HG03060 (cell line): ENCODE results near the gene INTS3.
A peak's percentile ranks its signal among the peaks of the same experiment; 100 is the strongest.
"Not testable (repeated sequence)": the region's sequence is repeated elsewhere in the genome, so short reads cannot be mapped to it uniquely, and the experiment has no call there.

Source experiments
- ATAC-seq: cut with Tn5 transposase; IDR thresholded peaks from one replicate; pipeline ENCODE4 v1.9.1; 2021; ENCODE audit warnings: low read depth, moderate number of reproducible peaks; ENCODE audit not compliant: unreplicated experiment

Gene INTS3

DNA sequence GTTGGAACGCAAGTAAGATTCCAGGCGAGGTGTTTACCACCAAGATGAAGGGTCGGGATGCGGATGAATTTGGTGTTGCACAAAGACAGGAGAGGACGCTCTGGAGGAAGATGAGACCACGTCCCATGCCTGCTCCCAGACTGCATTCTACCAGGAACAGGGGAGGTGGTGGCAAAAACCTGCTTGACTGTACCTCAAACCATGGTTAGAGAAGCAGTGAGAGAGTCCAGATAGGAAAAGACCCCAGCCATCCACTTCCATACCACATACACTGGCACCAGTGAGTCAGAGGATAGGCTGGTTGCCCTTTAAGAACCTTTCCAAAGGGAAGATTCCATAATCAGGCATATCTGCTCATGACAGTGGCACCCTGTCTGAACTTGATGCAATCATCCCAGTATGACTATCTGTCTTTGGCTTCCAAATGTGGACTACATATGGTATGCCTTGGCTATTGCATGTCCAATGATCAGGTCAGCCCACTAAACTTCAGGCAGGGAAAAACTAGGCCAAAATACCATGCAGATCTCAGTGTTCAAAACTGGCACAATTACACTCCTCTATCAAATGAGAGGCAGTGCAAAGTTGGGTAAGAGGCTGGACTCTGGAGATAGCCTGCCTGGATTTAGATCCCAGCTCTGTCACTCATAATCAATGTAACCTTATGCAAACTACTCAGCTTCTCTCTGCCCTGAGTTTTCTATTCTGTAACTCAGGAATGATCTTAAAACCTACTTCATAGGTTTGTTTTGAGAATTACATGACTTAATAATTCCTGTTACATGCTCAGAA lies 28.7 kb upstream of the INTS3 start:
- no peak for ATAC-seq

DNA sequence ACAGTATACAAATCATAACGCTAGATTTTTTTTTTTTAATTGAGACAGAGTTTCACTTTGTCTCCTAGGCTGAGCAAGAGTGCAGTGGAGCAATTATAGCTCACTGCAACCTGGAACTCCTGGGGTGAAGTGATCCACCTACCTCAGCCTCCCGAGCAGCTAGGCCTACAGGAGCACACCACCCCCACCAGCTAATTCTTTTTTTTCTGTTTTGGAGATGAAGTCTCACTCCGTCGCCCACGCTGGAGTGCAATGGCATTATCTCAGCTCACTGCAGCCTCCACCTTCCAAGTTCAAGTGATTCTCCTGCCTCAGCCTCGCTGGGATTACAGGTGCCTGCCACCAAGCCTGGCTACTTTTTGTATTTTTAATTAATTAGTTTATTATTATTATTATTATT lies 28.1 kb upstream of the INTS3 start:
- no peak for ATAC-seq

DNA sequence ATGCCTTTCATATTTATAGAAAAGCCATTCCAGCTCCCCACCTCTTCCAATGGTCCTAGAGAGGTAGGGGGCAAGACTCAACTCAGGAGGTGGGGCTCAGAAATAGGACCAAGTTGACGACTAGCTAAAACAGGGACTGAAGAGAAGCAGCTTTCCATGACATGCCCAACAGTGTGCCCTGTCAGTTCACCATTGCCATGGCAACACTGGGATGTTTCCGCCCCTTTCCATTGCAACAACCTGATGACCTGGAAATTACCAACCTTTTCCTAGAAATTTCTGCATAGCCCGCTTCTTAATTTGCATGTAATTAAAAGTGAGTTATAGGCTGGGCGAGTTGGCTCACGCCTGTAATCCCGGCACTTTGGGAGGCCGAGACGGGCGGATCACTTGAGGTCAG lies 22.4 kb upstream of the INTS3 start:
- ATAC-seq, result no peak

GRCh38 chr1:153711026-153711425 lies 16.8 kb upstream of the INTS3 start:
- ATAC-seq, result no peak

GRCh38 chr1:153716211-153716610 lies 11.6 kb upstream of the INTS3 start:
- not testable (repeated sequence) for ATAC-seq

DNA sequence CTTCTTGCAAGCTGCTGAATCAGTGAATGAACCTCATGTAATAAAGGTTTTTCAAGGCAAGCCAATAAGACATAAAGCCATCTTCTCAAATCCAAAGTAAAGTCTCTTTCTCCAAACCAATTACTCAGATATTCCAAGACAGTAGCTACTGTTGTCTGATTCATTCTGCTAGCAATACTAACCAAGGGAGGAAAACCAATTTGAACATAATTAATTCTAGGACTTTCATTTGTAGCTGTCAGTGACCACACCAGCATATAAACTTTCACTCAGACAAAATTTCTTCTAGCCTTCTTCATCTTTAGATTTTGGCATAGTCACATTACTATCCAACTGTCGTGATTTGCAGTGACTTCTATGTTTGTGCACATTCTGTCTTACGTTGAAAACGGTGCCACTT lies 10.5 kb upstream of the INTS3 start:
- no peak for ATAC-seq

DNA sequence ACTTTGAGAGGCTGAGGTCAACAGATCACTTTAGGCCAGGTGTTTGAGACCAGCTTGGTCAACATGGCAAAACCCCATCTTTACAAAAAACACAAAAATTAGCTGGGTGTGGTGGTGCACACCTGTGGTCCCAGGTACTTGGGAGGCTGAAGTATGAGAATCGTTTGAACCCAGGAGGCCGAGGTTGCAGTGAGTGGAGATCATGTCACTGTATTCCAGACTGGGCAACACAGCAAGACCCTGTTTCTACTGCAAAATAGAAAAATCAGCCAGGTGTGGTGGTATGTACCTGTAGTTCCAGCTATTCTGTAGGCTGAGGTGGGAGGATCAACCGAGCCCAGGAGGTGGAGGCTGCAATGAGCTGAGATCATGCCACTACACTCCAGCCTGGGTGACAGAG lies 4.2 kb upstream of the INTS3 start:
- ATAC-seq, result no peak

DNA sequence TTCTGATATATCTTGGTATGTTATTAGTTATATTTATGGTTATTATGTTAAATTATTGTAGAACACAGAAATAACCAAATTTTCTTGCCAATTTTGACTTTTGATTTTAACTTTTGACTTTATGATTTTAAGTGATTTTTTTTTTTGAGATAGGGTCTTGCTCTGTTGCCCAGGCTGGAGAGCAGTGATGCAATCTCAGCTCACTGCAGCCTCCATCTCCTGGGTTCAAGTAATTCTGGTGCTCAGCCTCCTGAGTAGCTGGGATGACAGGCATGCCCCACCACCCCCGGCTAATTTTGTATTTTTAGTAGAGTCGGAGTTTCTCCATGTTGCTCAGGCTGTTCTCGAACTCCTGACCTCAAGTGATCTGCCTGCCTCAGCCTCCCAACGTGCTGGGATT lies 3.2 kb upstream of the INTS3 start:
- ATAC-seq, result not testable (repeated sequence)

GRCh38 chr1:153728305-153729066 lies 636 bp downstream of the INTS3 start:
- ATAC-seq, result no peak

DNA sequence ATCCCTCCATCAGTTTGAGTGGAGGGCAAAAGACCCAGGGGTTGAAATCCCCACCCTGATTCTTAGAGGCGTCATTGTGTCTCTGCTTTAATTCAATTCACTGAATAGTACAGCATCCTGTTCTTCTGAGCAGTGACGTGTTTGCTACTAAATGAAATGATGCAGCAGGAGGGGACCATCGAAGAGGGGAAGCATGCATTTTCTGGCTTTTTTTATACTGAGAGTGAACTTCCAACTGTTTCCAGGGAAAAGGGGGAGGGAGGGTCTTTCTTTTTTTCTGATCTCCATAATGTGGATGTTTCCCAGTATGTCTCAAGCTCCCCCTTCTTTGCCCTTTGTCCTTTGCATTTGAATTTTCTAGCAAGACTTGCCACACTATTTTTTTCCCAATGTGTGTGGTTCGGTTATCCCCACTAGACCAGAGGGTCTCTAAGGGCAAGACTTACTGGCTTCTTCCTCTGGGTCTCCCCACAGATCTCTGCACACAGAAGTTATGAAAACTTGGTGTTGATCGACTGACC lies 2.7 kb downstream of the INTS3 start:
- ATAC-seq, result no peak

GRCh38 chr1:153733970-153734369 lies 6.1 kb downstream of the INTS3 start:
- no peak for ATAC-seq

DNA sequence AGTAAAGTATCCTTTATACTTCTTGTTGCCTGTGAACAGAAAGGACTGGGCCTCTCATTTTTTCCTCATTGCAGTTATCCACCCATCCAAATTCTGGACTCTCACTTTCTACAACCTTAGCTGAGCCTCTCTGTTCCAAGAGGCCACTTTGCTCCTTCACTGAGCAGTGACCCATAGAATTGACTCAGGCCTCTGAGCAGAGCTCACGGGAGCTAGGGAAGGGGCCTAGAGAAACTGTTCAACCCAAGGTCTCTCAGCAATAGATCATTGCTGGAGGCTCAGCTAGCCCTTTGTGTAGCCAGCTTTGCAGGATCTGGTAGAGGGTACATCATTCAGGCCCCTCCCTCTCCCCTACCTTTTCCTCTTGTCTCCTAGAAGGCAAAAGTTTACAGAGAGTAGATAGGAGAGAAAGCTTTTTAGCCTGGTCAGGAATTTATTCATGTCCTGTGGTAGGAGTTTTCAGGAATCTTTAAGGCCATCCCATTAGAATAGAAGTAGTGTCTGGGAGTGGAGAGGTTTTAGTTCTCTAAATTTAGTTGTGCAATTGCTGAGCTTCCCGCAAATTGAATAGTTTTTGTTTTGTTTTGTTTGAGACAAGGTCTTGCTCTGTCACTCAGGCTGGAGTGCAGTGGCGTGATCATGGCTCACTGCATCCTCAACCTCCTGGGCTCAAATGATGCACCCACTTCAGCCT lies 6.7 kb downstream of the INTS3 start:
- ATAC-seq, result no peak

DNA sequence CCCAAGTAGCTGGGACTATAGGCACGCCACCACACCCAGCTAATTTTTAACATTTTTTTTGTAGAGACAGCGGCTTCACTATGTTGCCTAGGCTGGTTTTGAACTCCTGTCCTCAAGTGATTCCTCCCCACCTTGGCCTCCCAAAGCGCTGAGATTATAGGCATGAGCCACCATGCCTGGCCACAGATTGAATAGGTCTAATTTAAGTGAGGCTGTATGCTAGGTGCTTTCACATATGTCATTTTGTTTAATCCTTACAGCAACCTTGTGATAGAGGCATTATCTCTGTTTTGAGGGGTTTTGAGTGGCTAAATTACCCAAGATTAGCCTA lies 7.2 kb downstream of the INTS3 start:
- ATAC-seq, result no peak

DNA sequence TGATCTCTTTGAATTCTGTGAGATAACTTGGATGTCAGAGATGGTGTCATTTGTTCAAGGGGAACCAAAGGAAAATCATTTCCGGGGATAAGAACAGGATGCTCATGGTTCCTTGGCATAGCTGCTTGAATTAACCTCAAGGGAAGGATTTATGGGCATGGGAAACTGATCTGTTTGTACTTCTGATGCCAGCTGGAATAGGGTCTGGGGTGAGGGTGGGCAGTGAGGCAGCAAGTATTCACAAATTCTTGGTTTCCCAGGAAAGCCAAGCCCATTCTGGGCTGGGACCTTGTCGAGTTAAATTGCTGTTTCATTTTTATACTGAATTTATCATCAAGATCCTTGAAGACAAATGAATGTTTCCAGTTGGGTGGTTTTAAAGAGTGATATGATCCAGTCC lies 14.1 kb downstream of the INTS3 start:
- ATAC-seq, result no peak

GRCh38 chr1:153742411-153743142 lies 14.7 kb downstream of the INTS3 start:
- ATAC-seq, result peak; percentile 69

DNA sequence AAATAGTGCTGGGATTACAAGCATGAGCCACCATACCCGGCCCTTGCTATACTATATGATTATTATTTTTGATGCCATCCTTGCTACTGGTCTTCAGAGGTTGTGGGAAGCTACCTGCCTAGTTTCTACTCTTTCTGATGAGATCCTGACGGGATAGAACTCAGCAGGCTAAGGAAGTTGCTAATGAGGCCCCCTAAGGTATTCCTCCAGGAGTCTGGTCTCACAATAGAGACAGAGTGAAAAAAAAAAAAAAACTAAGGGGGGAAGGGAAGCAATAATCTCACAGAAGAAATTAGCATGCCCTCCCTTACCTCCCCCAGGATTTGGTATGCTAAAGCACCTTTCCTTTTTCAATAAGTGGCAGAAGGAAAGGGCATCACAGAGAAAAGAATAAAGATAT lies 17.6 kb downstream of the INTS3 start:
- no peak for ATAC-seq

DNA sequence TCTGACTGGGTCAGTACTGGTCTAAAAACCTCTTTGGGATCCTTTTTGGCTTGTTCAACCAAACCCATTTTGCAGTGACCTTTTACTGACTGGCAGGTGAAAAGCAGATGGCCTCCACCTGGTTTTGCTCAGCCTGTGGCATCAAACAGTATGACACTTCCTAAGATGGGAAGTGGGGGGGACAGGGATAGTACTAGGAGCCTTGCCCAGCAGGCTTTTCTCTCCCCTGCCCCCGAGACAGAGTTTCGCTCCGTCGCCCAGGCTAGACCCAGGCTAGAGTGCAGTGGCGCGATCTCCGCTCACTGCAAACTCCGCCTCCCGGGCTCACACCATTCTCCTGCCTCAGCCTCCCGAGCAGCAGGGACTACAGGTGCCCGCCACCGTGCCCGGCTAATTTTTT lies 18.3 kb downstream of the INTS3 start:
- ATAC-seq, result no peak

DNA sequence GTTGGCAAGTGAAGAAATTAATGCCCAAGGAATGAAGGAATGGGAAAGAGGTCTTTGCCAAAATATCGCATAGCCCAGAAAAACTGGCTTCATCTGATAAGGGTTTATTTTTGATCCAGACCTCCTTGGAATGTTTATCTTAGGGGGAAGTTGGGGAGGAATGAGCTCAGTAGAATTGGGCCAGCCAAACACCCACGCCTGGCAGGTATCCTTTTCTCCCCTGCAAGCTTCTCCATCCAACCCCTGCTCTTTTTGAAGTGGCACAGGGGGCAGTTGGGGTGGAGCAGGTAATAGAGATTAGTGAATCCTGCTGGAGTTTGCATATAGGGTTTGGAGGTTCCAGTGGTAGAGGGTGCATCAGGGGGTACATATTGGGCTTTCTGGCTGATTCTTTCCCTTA lies 21.1 kb downstream of the INTS3 start:
- no peak for ATAC-seq

DNA sequence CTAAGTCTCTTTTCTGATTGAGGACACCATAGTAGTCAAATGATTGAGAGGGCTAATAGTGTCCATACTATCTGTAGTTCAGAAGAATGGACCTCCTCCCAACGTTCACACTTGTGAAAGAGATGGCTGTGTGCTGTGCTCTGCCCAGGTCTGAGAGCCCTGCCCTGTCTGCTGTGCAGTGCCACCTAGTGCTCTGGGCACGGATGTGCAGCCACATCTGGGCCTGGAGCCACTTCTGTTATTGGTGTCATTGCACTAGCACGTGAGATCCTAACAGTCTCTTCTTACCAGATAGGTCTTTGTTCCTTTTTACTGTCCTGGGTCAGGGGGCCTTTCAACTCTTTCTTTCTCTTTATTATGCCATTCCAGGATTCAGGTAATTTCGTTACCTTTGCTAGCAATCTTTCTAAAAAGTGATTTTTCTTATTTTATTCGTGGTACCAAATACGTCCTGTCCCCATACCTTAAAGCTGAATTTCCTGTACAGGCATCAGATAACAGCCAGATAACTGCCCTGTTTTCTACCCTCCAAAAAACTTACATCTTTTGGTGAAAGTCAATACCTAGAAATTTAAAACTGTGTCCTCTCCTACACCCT lies 21.7 kb downstream of the INTS3 start:
- ATAC-seq, result peak; percentile 58
